HG02571 (cell line): Measurements from ENCODE around the gene SNX27.

Experiments used
- ATAC-seq: cut with Tn5 transposase; IDR thresholded peaks from one replicate; pipeline ENCODE4 v1.9.1; 2021; ENCODE audit warnings: mild to moderate bottlenecking, moderate library complexity; ENCODE audit not compliant: unreplicated experiment

SNX27 gene

DNA sequence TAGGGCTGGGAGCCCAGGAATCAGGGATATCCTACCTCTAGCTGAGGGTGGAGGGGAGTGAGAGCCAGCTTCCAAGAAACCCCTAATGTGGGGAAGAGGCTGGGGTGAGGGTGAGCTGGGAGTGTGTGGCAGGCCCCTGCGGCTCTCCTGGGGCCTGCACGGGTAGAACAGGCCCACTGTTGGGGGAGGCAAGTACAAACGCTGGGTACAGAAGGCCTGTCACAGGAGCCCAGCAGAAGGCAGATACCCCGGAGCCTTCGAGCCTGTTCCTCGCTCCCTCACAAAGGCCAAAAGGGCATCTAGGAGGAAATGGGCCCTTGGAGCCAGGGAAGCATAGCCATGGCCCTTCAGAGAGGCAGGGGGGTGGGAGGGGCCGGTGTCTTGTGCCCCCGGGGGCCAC is 91.1 kb downstream of the SNX27 start:
- no peak for ATAC-seq

DNA sequence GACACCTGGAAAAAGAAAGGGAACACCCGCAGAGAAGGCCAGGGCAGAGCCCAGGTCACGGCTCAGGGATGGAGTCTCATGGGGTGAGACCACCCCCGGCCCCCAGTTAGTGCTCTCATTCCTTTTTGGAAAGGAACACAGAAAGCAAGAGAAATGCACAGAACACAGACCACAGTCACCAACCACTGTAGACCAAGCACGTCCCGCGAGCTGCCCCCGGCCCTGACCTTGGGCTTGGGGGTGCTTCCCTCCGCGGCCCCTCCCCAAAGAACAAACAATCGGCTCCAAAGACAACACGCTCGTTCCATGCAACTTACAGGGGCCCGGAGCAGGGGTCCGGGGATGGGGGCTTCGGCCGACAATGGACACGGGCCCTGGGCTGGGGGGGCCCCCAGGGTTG is 92.0 kb downstream of the SNX27 start:
- no peak for ATAC-seq

DNA sequence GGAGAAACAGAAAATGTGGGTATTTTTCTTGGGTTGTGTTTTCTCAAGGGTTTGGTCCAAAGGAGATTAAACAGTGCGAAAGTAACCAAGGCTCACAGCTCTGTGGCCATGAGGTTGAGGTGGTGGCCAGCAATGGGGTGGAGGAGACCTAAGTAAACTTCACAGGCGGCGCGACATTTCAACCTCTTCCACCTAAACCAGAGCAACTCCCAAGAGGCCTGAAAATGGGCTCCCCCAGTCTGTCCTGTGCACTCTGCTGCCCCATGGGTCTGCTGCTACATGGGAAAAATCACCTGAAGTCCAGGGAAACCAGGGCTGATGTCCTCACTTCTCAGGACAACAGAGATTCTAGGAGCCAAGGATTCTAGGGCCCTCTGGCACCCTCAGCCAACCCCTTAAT is 92.4 kb downstream of the SNX27 start:
- ATAC-seq, result no peak

DNA sequence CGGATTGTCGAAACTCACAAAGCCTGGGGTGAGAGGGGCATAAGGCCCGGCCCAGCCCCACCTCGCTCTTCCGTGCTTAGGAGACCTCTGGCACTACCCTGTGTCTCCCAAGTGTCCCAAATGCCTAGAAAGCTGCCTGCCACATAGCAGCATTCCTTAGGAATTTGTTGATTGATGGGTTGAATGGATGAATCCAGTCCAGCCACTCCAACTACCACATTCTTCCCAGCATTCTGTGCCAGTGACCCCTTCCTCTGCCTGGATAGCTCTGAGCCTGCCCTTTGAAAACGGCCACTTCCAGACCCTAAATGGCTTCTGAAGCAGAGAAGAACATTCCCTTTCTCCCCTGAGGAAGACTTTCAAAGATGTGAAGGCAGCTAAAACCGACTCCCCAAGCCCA is 93.3 kb downstream of the SNX27 start:
- ATAC-seq, result no peak

GRCh38 chr1:151705753-151706463 is 94.1 kb downstream of the SNX27 start:
- no peak for ATAC-seq

- no peak for ATAC-seq
Measured at GRCh38 chr1:151706464-151707415, 94.9 kb downstream of the SNX27 start.

- no peak for ATAC-seq
Measured at GRCh38 chr1:151707541-151708065, 95.8 kb downstream of the SNX27 start.

DNA sequence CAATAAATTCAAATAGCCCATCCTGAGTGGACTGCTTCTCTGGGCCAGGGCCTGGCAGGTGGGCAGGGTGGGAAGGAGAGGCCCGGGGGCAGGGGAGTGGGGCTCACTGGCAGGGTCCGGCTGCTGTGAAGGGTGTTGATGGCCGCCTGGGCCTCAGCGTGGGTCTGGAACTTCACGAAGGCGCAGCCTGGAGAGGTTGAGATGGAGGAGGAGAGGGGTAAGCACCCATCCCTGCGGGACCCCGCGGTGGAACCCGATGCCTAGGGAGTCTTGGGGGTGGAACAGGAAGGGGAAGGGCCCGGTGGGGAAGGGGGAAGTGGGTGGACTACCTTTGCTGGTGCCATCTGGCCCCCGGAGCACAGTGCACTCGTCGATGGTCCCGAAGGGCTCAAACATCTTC is 97.0 kb downstream of the SNX27 start:
- ATAC-seq, result no peak

DNA sequence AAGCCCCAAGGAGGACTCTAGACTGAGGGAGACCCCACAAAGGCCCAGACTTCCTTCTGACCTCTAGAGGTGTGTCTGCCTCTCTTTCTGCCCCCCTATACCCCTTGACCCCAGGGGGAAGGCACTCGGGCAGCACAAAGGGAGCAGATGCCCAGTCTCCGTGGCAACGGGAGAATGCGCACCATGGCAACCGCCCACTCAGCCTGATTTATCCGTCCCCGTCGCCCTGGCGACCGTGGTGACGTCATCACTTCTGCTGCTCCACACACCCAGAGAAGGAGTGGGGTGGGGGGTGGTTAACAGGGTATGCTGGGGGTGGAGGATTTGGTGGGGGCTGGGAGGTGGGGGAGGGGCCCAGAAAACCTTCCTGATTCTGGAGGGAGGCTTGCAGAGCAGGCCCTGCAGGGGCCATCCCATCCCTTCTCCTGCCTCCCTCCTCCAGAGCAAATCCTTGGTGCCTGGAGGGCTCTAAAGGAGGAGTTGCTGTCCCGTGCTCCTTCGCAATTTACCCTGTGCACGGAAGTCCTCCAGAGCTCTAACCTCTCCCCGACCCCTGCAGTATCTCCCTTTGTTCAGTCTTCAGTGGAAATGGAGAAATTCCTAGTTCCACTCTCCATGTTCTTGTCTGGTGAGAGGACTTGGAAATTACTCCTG is 98.5 kb downstream of the SNX27 start:
- ATAC-seq, result no peak

DNA sequence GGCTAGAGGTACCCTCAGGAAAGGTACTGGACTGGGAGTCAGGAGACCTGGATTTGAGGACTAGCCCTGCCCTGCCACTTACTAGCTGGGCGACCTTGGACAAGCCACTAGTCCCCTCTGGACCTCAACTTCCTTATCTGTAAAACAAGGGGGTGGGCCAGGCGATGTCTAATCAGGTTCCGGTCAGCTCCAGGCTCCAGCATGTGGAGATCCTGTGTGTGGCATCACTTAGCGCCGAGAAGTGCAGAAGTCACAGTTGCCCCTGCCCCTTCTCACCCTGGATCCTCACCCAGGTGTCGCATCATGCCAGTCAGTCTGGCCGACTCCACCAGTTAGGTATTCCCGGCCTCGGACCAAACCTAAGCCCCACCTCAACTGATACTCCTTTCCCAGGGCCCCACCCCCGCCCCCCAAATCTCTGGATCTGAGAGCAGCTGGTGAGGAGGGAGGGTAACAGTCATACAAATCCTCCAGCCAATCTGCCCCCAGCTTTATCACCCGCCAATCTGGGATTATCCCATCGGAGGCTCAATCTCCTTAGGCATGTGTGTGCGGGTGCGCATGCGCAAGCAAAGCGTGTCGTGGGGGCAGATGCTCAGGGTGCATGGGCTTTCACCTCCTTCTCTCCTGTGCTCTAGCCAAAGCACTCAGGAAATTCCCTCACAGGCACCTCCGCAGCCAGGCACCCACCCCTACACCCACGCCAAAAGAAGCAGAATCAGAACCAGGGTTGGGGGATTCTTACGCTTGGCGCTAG is 99.4 kb downstream of the SNX27 start:
- no peak for ATAC-seq

DNA sequence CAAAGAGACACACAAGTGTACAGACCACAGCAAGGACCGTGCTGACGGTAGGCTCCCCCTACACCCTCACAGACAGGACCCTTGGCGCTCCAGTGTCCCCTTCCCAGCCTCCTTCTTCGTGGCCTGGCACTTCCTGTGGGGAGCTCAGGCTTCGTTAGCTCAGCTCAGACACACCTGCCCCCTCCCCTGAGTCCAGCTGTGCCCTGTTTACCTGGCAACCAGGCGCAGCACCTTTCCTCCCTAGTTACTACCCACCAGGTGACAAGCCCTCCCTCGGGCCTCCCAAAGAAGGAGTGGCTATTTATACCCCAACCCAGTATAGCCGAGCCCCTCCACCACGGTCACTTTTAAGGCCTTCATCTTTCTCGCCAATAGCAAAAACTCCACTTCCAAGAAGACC is 100.1 kb downstream of the SNX27 start:
- no peak for ATAC-seq

DNA sequence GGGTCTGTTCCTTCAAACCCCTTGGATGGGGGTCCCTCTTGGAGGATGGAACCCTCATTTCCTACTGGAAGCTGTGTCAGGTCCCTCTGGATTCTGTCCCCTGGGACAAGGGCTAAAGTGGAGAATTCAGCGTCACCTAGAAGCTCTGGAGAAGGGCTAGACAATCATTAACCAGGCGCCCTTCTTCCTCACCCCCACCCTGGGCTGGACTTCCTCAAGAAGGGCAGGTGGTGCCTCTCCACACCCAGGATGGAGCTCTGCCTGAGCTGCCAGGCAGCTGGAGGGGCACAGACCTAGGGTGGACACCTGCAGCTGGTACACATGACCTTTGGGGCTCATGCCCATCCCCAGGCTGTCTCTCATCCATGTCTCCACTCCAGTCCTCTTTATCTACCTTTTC is 101.2 kb downstream of the SNX27 start:
- ATAC-seq, result no peak

DNA sequence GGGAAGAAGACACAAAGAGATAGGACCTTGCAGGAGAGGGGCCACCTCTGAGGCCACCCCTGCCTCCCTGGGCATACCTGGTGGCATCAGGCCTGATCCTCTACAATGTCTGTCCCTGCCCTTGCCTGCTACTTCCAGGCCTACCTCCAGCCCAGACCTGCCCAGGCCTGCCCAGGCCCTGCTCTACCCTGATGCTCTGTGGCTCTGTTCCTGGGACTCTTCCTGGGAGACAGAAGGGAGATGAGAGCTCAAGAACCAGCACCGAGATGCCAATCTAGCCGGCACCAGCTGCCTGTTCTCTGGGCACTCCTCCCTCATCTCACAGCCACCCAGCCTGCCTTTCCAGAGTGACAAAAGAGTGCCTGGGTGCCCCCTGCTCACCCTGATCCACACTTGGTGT is 102.0 kb downstream of the SNX27 start:
- ATAC-seq, result no peak

- ATAC-seq, result no peak
Measured at GRCh38 chr1:151714820-151715725, 103.2 kb downstream of the SNX27 start.

GRCh38 chr1:151715726-151716404 is 104.0 kb downstream of the SNX27 start:
- ATAC-seq, result no peak

- no peak for ATAC-seq
Measured at GRCh38 chr1:151716405-151716762, 104.5 kb downstream of the SNX27 start.

DNA sequence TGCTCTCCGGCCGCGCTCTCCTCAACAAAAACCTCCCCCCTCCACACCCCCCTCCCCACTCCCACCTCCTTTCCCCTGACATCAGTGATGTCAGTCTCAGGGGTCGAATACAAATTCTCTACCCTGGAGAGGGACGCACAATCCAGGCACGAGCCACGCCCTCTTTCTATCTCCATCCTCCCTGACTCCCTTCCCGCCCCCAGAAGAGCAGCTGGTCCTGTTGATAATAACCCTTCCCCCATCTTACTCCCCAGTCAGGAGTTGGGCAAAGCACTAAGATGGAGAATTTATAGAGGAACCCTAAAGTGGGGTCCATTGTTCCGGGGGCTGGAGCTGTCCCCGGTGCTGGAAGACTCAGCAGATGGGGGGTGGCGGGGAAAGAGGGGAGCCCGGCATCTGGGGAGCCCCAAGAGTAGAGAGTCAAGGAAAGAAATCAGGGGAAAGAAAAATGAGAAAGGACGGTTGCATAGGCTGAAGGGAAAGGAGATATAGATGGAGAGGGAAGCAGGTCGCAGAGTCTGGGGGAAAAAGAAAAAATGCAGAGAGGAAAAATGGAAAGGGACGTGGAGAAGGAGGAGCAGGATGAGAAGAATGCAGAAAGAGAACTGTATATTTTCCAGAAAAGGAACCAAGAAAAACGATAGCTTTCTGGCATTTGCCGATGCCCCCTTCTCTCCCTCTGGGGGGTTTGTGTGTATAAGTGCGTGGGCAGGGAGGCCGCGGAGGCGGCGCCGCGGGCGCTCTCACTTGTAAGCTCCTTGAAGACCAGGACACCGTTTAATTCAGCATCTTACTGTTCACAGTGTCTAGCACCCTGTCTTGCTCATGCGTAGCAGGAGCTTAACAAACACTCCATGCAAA is 105.2 kb downstream of the SNX27 start, which contains the start of gene CELF3:
Gene CELF3, minus strand, starts transcription at position 33 of the 861 bp plus-strand sequence. CDS start 783 bp downstream, outside the sequence.
- no peak for ATAC-seq

- no peak for ATAC-seq
Measured at GRCh38 chr1:151718011-151718431, 106.2 kb downstream of the SNX27 start.
